Esophagus squamous epithelium (tissue), 4 donors: ENCODE measurements around the gene SDK2.

Experiments
- POLR2A ChIP-seq, 4 donors: fragments of 450-650 bp; IDR thresholded peaks; one replicate each; pipeline ENCODE4 v1.6.1; 2017; ENCODE audit warnings: antibody characterized with exemption in 4 of 4, mild to moderate bottlenecking in 4 of 4, moderate library complexity in 3 of 4
- TF ChIP-seq, protein P1 (sequence below), 6 experiments: fragments of 450-650 bp in 4 of 6; fragments of 200-600 bp in 2 of 6; sonication (generic) in 2 of 6; IDR thresholded peaks; one replicate each; pipeline ENCODE4 v1.5.1; 2016 to 2019; ENCODE audit warnings: antibody characterized with exemption in 6 of 6, mild to moderate bottlenecking in 4 of 6, moderate library complexity in 4 of 6

DNA sequence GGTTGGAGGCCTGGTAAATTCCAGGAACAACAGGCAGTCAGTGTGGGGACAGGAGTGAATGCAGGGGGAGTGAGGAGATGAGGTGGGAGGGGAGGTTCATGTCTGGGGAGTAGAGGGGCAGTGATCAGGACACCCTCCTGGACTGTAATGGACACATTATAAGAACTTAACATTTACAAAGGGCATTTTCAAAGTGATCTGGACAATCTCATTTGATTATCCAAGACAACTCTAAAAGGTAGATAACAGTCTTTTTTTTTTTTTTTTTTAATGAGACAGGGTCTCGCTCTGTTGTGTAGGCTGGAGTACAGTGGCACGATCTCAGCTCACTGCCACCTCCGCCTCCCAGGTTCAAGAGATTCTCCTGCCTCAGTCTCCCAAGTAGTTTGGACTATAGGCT, 5.7 kb downstream of the SDK2 start:
- TF ChIP-seq, protein P1, sequence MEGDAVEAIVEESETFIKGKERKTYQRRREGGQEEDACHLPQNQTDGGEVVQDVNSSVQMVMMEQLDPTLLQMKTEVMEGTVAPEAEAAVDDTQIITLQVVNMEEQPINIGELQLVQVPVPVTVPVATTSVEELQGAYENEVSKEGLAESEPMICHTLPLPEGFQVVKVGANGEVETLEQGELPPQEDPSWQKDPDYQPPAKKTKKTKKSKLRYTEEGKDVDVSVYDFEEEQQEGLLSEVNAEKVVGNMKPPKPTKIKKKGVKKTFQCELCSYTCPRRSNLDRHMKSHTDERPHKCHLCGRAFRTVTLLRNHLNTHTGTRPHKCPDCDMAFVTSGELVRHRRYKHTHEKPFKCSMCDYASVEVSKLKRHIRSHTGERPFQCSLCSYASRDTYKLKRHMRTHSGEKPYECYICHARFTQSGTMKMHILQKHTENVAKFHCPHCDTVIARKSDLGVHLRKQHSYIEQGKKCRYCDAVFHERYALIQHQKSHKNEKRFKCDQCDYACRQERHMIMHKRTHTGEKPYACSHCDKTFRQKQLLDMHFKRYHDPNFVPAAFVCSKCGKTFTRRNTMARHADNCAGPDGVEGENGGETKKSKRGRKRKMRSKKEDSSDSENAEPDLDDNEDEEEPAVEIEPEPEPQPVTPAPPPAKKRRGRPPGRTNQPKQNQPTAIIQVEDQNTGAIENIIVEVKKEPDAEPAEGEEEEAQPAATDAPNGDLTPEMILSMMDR (IDR thresholded peaks at IDR 0.05) = no peak
- no peak for TF ChIP-seq POLR2A (IDR thresholded peaks at IDR 0.05)
